K562 (cell line): ENCODE measurements around the gene DCAF8L1.

Experiments used
- CAMTA2 ChIP-seq: fragments of 250-450 bp; sonication (Bioruptor Pico); conservative IDR thresholded peaks from 2 replicates; pipeline ENCODE4 v1.5.1; 2022
- CHCHD3 ChIP-seq: fragments of 250-450 bp; sonication (Bioruptor Pico); IDR thresholded peaks from 2 replicates; pipeline ENCODE4 v2.1.2; 2022; ENCODE audit warnings: mild to moderate bottlenecking
- ETV5 ChIP-seq: sonication (generic); formaldehyde crosslinking; IDR thresholded peaks from 2 replicates; pipeline ENCODE4 v1.4.0; 2020; ENCODE audit warnings: low read depth, mild to moderate bottlenecking, missing genetic modification reagents
- HIVEP1 ChIP-seq: fragments of 250-450 bp; sonication (Bioruptor Pico); IDR thresholded peaks from 2 replicates; pipeline ENCODE4 v1.4.0; 2020; ENCODE audit warnings: mild to moderate bottlenecking
- JUND ChIP-seq, 2 experiments: IDR thresholded peaks; 2 replicates in 1 of 2; 3 replicates in 1 of 2; pipeline ENCODE4 v1.6.1; 2011; ENCODE audit warnings: borderline replicate concordance in 2 of 2, low read depth in 2 of 2, low read length in 2 of 2, improper control_type of control experiment in 1 of 2, missing biosample characterization in 1 of 2, missing genetic modification characterization in 1 of 2, missing genetic modification reagents in 1 of 2
- KLF16 ChIP-seq: IDR thresholded peaks from 2 replicates; pipeline ENCODE4 v1.6.1; 2016; ENCODE audit warnings: antibody characterized with exemption
- MEIS2 ChIP-seq: fragments of 450-650 bp; IDR thresholded peaks from 2 replicates; pipeline ENCODE4 v1.6.1; 2014; ENCODE audit warnings: mild to moderate bottlenecking; ENCODE audit not compliant: partially characterized antibody
- TAF1 ChIP-seq: IDR thresholded peaks from 2 replicates; pipeline ENCODE4 v1.6.1; 2011; ENCODE audit warnings: mild to moderate bottlenecking, low read length, moderate library complexity; ENCODE audit not compliant: insufficient read depth, control insufficient read depth, severe bottlenecking; ENCODE audit errors: extremely low read depth
- TFAP4 ChIP-seq: sonication (generic); formaldehyde crosslinking; IDR thresholded peaks from 2 replicates; pipeline ENCODE4 v1.8.0; 2022; ENCODE audit warnings: missing genetic modification reagents, mild to moderate bottlenecking, moderate library complexity, borderline replicate concordance
- ZKSCAN8 ChIP-seq: fragments of 200-800 bp; sonication (Bioruptor generic); IDR thresholded peaks from 2 replicates; pipeline ENCODE4 v1.6.1; 2016; ENCODE audit warnings: missing genetic modification characterization, missing compliant biosample characterization
- ZNF274 ChIP-seq: IDR thresholded peaks from 2 replicates; pipeline ENCODE4 v1.6.1; 2011; ENCODE audit warnings: low read depth, mild to moderate bottlenecking, low read length, moderate library complexity, borderline replicate concordance
- ZZZ3 ChIP-seq: fragments of 450-650 bp; IDR thresholded peaks from 2 replicates; pipeline ENCODE4 v1.6.1; 2016; ENCODE audit warnings: antibody characterized with exemption, mild to moderate bottlenecking, moderate library complexity
- TF ChIP-seq, protein P1 (sequence below): sonication (generic); formaldehyde crosslinking; IDR thresholded peaks from 2 replicates; pipeline ENCODE4 v1.9.0; 2022; ENCODE audit warnings: mild to moderate bottlenecking, missing genetic modification reagents
- TF ChIP-seq, protein P2 (sequence below): IDR thresholded peaks from 3 replicates; pipeline ENCODE4 v1.6.1; 2011; ENCODE audit warnings: borderline replicate concordance, mild to moderate bottlenecking; ENCODE audit not compliant: insufficient read length, insufficient read depth

GRCh38 chrX:28015993-28016392 is 34.7 kb upstream of the DCAF8L1 start:
- TF ChIP-seq KLF16 (no peak), TAF1 (no peak), ZZZ3 (no peak), ZNF274 (no peak), MEIS2 (no peak), ZKSCAN8 (CRISPR knock-in tag) (no peak), CAMTA2 (no peak), CHCHD3 (CRISPR knock-in tag) (no peak), JUND (IDR thresholded peaks at IDR 0.05; ENCODE audit: borderline replicate concordance, low read depth, low read length) (no peak), JUND (tag; IDR thresholded peaks at IDR 0.05; ENCODE audit: borderline replicate concordance, low read depth, low read length) (no peak), TFAP4 (CRISPR knock-in tag) (no peak), ETV5 (CRISPR knock-in tag) (no peak), HIVEP1 (CRISPR knock-in tag) (no peak)
- TF ChIP-seq, protein P1, sequence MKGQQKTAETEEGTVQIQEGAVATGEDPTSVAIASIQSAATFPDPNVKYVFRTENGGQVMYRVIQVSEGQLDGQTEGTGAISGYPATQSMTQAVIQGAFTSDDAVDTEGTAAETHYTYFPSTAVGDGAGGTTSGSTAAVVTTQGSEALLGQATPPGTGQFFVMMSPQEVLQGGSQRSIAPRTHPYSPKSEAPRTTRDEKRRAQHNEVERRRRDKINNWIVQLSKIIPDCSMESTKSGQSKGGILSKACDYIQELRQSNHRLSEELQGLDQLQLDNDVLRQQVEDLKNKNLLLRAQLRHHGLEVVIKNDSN (CRISPR knock-in tag), result no peak
- TF ChIP-seq, protein P2, sequence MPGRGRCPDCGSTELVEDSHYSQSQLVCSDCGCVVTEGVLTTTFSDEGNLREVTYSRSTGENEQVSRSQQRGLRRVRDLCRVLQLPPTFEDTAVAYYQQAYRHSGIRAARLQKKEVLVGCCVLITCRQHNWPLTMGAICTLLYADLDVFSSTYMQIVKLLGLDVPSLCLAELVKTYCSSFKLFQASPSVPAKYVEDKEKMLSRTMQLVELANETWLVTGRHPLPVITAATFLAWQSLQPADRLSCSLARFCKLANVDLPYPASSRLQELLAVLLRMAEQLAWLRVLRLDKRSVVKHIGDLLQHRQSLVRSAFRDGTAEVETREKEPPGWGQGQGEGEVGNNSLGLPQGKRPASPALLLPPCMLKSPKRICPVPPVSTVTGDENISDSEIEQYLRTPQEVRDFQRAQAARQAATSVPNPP, result no peak
